Tibial nerve (tissue), 4 donors: ENCODE data around the gene CADPS.

Source experiments
- CTCF ChIP-seq, 5 experiments: fragments of 200-600 bp in 3 of 5; fragments of 450-650 bp in 2 of 5; sonication (generic) in 3 of 5; IDR thresholded peaks; one replicate each; pipeline ENCODE4 v1.5.1; 2016 to 2019; ENCODE audit warnings: antibody characterized with exemption in 5 of 5, mild to moderate bottlenecking in 3 of 5, moderate library complexity in 2 of 5
- EP300 ChIP-seq, 2 donors: sonication (generic); formaldehyde crosslinking; IDR thresholded peaks; one replicate each; pipeline ENCODE4 v1.6.1; 2017; ENCODE audit warnings: antibody characterized with exemption in 2 of 2, mild to moderate bottlenecking in 1 of 2
- POLR2A ChIP-seq, 2 donors: fragments of 450-650 bp; IDR thresholded peaks; one replicate each; pipeline ENCODE4 v1.6.1; 2017; ENCODE audit warnings: antibody characterized with exemption in 2 of 2, mild to moderate bottlenecking in 2 of 2, moderate library complexity in 2 of 2

DNA sequence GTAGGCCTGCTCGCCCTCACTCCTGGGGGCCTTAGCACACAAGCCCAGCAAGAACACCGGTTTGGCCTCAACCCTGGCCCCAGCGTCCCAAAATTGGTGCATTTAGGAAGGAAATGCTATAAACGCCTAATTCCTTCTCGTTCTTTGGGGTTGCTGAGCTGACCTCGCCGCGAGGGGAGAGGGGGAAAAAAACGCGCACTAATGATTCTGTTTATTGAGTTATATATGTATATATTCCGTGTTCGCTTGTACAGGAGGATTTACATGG lies 505.8 kb downstream of the CADPS start:
- TF ChIP-seq CTCF (IDR thresholded peaks at IDR 0.05) (no peak), POLR2A (IDR thresholded peaks at IDR 0.05) (no peak), EP300 (IDR thresholded peaks at IDR 0.05) (no peak)
